ENCODE results near the gene INPP4A. TPM values are rescaled to one million over a fixed set of nuclear protein-coding genes. Genes with fewer than 3 reads are reported as not detected.

Gene INPP4A
- total and polyA plus RNA-seq, 2 donors (not counting 3 experiments of a cell fraction or from before 2014, with no cell fraction given): 14.9 to 28.8 TPM

- Histone ChIP-seq H3K9me3 (replicated peaks; ENCODE audit: control insufficient read depth, insufficient read depth, low read length) (no peaks in the 10 kb centered on the region), H3K4me3 (replicated peaks in 1 of 3; ENCODE audit: insufficient read depth in 1 of 3, low read depth in 1 of 3, low read length in 3 of 3) (no peak overlapping the region), H3K4me2 (ENCODE audit: insufficient read depth, low read length) (no peak overlapping the region), H3K27ac (ENCODE audit: insufficient read depth, low read depth, low read length) (no peak overlapping the region), H3K36me3 (ENCODE audit: control insufficient read depth in 2 of 2, extremely low read depth in 1 of 2, insufficient read depth in 2 of 2, low read length in 2 of 2) (peaks cover 0 to 10% of the 10 kb centered on the region in 2 experiments), H2AFZ (ENCODE audit: low read depth, low read length) (no peak overlapping the region), H3K27me3 (ENCODE audit: control insufficient read depth in 2 of 2, insufficient read depth in 2 of 2, low read length in 2 of 2) (no peaks in the 10 kb centered on the region), H3K9me1 (replicated peaks; ENCODE audit: control insufficient read depth, extremely low read depth, insufficient read depth, low read length) (no peaks in the 10 kb centered on the region), H3K9ac (replicated peaks; ENCODE audit: extremely low read depth, insufficient read depth, low read length) (no peak overlapping the region), H3K79me2 (ENCODE audit: control insufficient read depth, insufficient read depth, low read length) (no peaks in the 10 kb centered on the region), H3K4me1 (ENCODE audit: control insufficient read depth, extremely low read depth, insufficient read depth, low read length) (no peaks in the 10 kb centered on the region), H4K20me1 (replicated peaks; ENCODE audit: control insufficient read depth, extremely low read depth, insufficient read depth, low read length) (no peaks in the 10 kb centered on the region)
- no peak for DNase-seq (ENCODE audit: low read depth, low spot score)
- FAIRE-seq: no peak
- BruUV-seq (replicated peaks): no TSS peak
- intact Hi-C loops (cut with micrococcal nuclease) (no loop called here), dilution Hi-C loops (cut with MboI; ENCODE audit: extremely low pct_ligation_motif_present, low sequenced_read_pairs) (no loop called here)
- peak in 1 of 2 donors; percentile 18 for TF ChIP-seq CTCF (IDR thresholded peaks at IDR 0.05; ENCODE audit: extremely low read depth in 1 of 2, insufficient read depth in 1 of 2, low read depth in 1 of 2, low read length in 2 of 2)
- TF ChIP-seq MYC (IDR thresholded peaks at IDR 0.05; ENCODE audit: low read depth, low read length): no peak
- no peak for TF ChIP-seq POLR2A (IDR thresholded peaks at IDR 0.05; ENCODE audit: low read depth, low read length)
- TF ChIP-seq JUN (IDR thresholded peaks at IDR 0.05; ENCODE audit: borderline replicate concordance, insufficient read depth, insufficient read length, low read depth): no peak
- TF ChIP-seq GATA2 (IDR thresholded peaks at IDR 0.05; ENCODE audit: insufficient read depth, insufficient read length, low read depth, low read length): no peak
- POLR2A ChIA-PET: no interaction called here
- CTCF ChIA-PET: interaction anchor here (1.2 kb wide), 1 partner anchor 8 kb away, joined by 4 read pairs; no protein-coding TSS in a partner anchor
Measured at GRCh38 chr2:98577313-98577712, 132.7 kb downstream of the INPP4A start.

DNA sequence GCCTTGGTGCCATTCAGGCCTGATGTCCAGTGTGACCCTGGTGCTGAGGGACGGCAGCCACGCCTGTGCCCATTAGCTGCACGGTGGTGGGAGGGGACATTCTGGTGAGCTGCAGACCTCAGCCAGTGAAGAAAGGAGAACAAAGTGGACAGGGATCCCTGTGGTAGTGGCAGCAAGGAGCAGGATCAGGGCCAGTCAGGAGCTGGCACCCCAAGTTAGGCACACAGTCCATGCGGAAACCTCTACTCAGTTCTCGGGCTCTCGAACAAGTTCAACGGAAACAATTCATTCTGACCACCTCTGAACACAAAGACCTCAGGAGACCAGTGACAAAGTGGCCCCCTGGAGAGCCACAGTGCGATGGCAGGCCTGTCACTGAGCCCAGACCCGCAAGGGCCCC, 133.6 kb downstream of the INPP4A start:
- H3K27ac ChIP-seq (ENCODE audit: insufficient read depth, low read depth, low read length): no peak overlapping the region
- H4K20me1 ChIP-seq (replicated peaks; ENCODE audit: control insufficient read depth, extremely low read depth, insufficient read depth, low read length): no peaks in the 10 kb centered on the region
- no peak overlapping the region for H3K4me2 ChIP-seq (ENCODE audit: insufficient read depth, low read length)
- no peaks in the 10 kb centered on the region for H3K79me2 ChIP-seq (ENCODE audit: control insufficient read depth, insufficient read depth, low read length)
- H3K9me3 ChIP-seq (replicated peaks; ENCODE audit: control insufficient read depth, insufficient read depth, low read length): no peaks in the 10 kb centered on the region
- no peak overlapping the region for H3K4me3 ChIP-seq (replicated peaks in 1 of 3; ENCODE audit: insufficient read depth in 1 of 3, low read depth in 1 of 3, low read length in 3 of 3)
- no peak overlapping the region for H3K9ac ChIP-seq (replicated peaks; ENCODE audit: extremely low read depth, insufficient read depth, low read length)
- ChIA-PET POLR2A (no interaction called here), CTCF (interaction anchor here (1.2 kb wide), 1 partner anchor 9 kb away, joined by 4 read pairs; no protein-coding TSS in a partner anchor)
- DNase-seq (ENCODE audit: low read depth, low spot score): no peak
- no peaks in the 10 kb centered on the region for H3K27me3 ChIP-seq (ENCODE audit: control insufficient read depth in 2 of 2, insufficient read depth in 2 of 2, low read length in 2 of 2)
- H3K9me1 ChIP-seq (replicated peaks; ENCODE audit: control insufficient read depth, extremely low read depth, insufficient read depth, low read length): no peaks in the 10 kb centered on the region
- peaks cover 0 to 15% of the 10 kb centered on the region in 2 experiments for H3K36me3 ChIP-seq (ENCODE audit: control insufficient read depth in 2 of 2, extremely low read depth in 1 of 2, insufficient read depth in 2 of 2, low read length in 2 of 2)
- BruUV-seq (replicated peaks): no TSS peak
- TF ChIP-seq POLR2AphosphoS5 (IDR thresholded peaks at IDR 0.05; ENCODE audit: insufficient read depth, low read depth, low read length): no peak
- no peak for TF ChIP-seq FOS (IDR thresholded peaks at IDR 0.05; ENCODE audit: borderline replicate concordance, insufficient read depth, low read length)
- TF ChIP-seq EZH2 (IDR thresholded peaks at IDR 0.05; ENCODE audit: borderline replicate concordance, low read depth, low read length, severe bottlenecking): no peak
- no peaks in the 10 kb centered on the region for H3K4me1 ChIP-seq (ENCODE audit: control insufficient read depth, extremely low read depth, insufficient read depth, low read length)
- dilution Hi-C loops (cut with MboI; ENCODE audit: extremely low pct_ligation_motif_present, low sequenced_read_pairs) (no loop called here), intact Hi-C loops (cut with micrococcal nuclease) (no loop called here)
- no peak overlapping the region for H2AFZ ChIP-seq (ENCODE audit: low read depth, low read length)
- FAIRE-seq: no peak

Measured in endothelial cell of umbilical vein (primary cell).